Trophoblast cell (in vitro differentiated cells and primary cell): ENCODE data around the gene YWHAE.
A peak's percentile ranks its signal among the peaks of the same experiment; 100 is the strongest.

ENCODE experiments used
- DNase-seq, 2 donors: peaks; one replicate each; pipeline ENCODE4 v3.0.0-alpha.2; 2016
- H2AFZ ChIP-seq: 2 replicates; pipeline ENCODE4 v1.6.1; 2013; ENCODE audit warnings: low read length, moderate library complexity, mild to moderate bottlenecking; ENCODE audit not compliant: insufficient read depth, poor library complexity
- H2AK5ac ChIP-seq: 2 replicates; pipeline ENCODE4 v1.6.1; 2013; ENCODE audit warnings: mild to moderate bottlenecking, low read length
- H2BK120ac ChIP-seq: 2 replicates; pipeline ENCODE4 v1.6.1; 2013; ENCODE audit warnings: low read length, mild to moderate bottlenecking, moderate library complexity; ENCODE audit not compliant: insufficient read depth, poor library complexity
- H2BK12ac ChIP-seq: 2 replicates; pipeline ENCODE4 v1.6.1; 2013; ENCODE audit warnings: mild to moderate bottlenecking, low read length, moderate library complexity
- H2BK5ac ChIP-seq: 2 replicates; pipeline ENCODE4 v1.6.1; 2013; ENCODE audit warnings: low read length, low read depth, moderate library complexity, mild to moderate bottlenecking; ENCODE audit not compliant: poor library complexity
- H3K14ac ChIP-seq: 2 replicates; pipeline ENCODE4 v1.6.1; 2013; ENCODE audit warnings: mild to moderate bottlenecking, low read length
- H3K18ac ChIP-seq: 2 replicates; pipeline ENCODE4 v1.6.1; 2013; ENCODE audit warnings: mild to moderate bottlenecking, low read length
- H3K23ac ChIP-seq: 2 replicates; pipeline ENCODE4 v1.6.1; 2013; ENCODE audit warnings: low read length
- H3K27ac ChIP-seq: 2 replicates; pipeline ENCODE4 v1.5.1; 2013; ENCODE audit warnings: low read depth, mild to moderate bottlenecking, inconsistent platforms, low read length, moderate library complexity
- H3K27me3 ChIP-seq: 2 replicates; pipeline ENCODE4 v1.6.1; 2013; ENCODE audit warnings: inconsistent platforms, mild to moderate bottlenecking, low read length, moderate library complexity; ENCODE audit not compliant: insufficient read depth
- H3K36me3 ChIP-seq, 2 experiments: 1 replicate in 1 of 2; 2 replicates in 1 of 2; pipeline ENCODE4 v1.6.1; 2013; ENCODE audit warnings: low read length in 2 of 2, mild to moderate bottlenecking in 2 of 2, moderate library complexity in 1 of 2; ENCODE audit not compliant: insufficient read depth in 2 of 2, control insufficient read depth in 1 of 2
- H3K4ac ChIP-seq: 2 replicates; pipeline ENCODE4 v1.6.1; 2013; ENCODE audit warnings: low read depth, mild to moderate bottlenecking, low read length, moderate library complexity
- H3K4me1 ChIP-seq, 2 experiments: 1 replicate in 1 of 2; 2 replicates in 1 of 2; pipeline ENCODE4 v1.6.1; 2013; ENCODE audit warnings: low read length in 2 of 2, mild to moderate bottlenecking in 2 of 2, moderate library complexity in 1 of 2; ENCODE audit not compliant: insufficient read depth in 2 of 2, control insufficient read depth in 1 of 2
- H3K4me2 ChIP-seq: 2 replicates; pipeline ENCODE4 v1.6.1; 2013; ENCODE audit warnings: inconsistent platforms, mild to moderate bottlenecking, low read length, moderate library complexity
- H3K4me3 ChIP-seq: 2 replicates; pipeline ENCODE4 v1.5.1; 2013; ENCODE audit warnings: mild to moderate bottlenecking, low read depth, low read length, inconsistent platforms
- H3K79me1 ChIP-seq: one replicate; pipeline ENCODE4 v1.6.1; 2013; ENCODE audit warnings: low read length
- H3K79me2 ChIP-seq: 2 replicates; pipeline ENCODE4 v1.6.1; 2013; ENCODE audit warnings: low read length, mild to moderate bottlenecking; ENCODE audit not compliant: control insufficient read depth, insufficient read depth, poor library complexity
- H3K9ac ChIP-seq: 2 replicates; pipeline ENCODE4 v1.6.1; 2013; ENCODE audit warnings: mild to moderate bottlenecking, low read length
- H3K9me3 ChIP-seq: 2 replicates; pipeline ENCODE4 v1.6.1; 2013; ENCODE audit warnings: low read depth, mild to moderate bottlenecking, control low read depth, inconsistent platforms, low read length; ENCODE audit not compliant: insufficient read depth
- H4K12ac ChIP-seq: 2 replicates; pipeline ENCODE4 v1.6.1; 2013; ENCODE audit warnings: low read depth, mild to moderate bottlenecking, low read length, moderate library complexity
- H4K8ac ChIP-seq: 2 replicates; pipeline ENCODE4 v1.6.1; 2013; ENCODE audit warnings: low read depth, mild to moderate bottlenecking, low read length, moderate library complexity
- H4K91ac ChIP-seq: one replicate; pipeline ENCODE4 v1.6.1; 2013; ENCODE audit warnings: low read depth, mild to moderate bottlenecking, low read length, moderate library complexity
- WGBS: extraction: QIAGEN DNeasy Blood & Tissue Kit; methylation state at CpG from one replicate; pipeline ENCODE4 v1.1.7; 2013; ENCODE audit warnings: missing lambda C conversion rate; ENCODE audit not compliant: insufficient read length, insufficient coverage; ENCODE audit errors: extremely low coverage; 5-methylcytosine and 5-hydroxymethylcytosine counted together

Gene YWHAE

GRCh38 chr17:1368588-1368987, 31.4 kb downstream of the YWHAE start:
- Histone ChIP-seq H3K27me3 (no peaks in the 10 kb centered on the region), H4K91ac (no peak overlapping the region), H3K14ac (no peak overlapping the region), H3K9me3 (peaks cover 2% of the 10 kb centered on the region), H2AK5ac (no peak overlapping the region), H2BK12ac (no peak overlapping the region), H3K4ac (no peak overlapping the region), H3K4me3 (no peak overlapping the region), H3K27ac (no peak overlapping the region), H4K12ac (no peak overlapping the region), H3K79me1 (no peaks in the 10 kb centered on the region), H3K36me3 (peaks cover 5 to 21% of the 10 kb centered on the region in 2 experiments), H2BK120ac (no peak overlapping the region), H3K4me2 (no peak overlapping the region), H3K4me1 (peaks cover 0 to 3% of the 10 kb centered on the region in 2 experiments), H4K8ac (no peak overlapping the region), H2BK5ac (no peak overlapping the region), H2AFZ (no peak overlapping the region), H3K79me2 (peaks cover 25% of the 10 kb centered on the region), H3K18ac (no peak overlapping the region), H3K23ac (no peak overlapping the region), H3K9ac (no peak overlapping the region)
- no peak for DNase-seq
- WGBS = no CpG with 5 or more reads among the region's 4 CpGs

- Histone ChIP-seq H3K23ac (no peak overlapping the region), H3K4ac (peak overlapping the region; percentile 38), H2BK120ac (no peak overlapping the region), H3K9ac (no peak overlapping the region), H3K79me2 (peaks cover 22% of the 10 kb centered on the region), H3K18ac (no peak overlapping the region), H3K4me1 (peaks cover 0 to 3% of the 10 kb centered on the region in 2 experiments), H3K27me3 (no peaks in the 10 kb centered on the region), H3K4me2 (no peak overlapping the region), H2AK5ac (no peak overlapping the region), H2BK5ac (no peak overlapping the region), H2BK12ac (no peak overlapping the region), H3K9me3 (peaks cover 2% of the 10 kb centered on the region), H3K27ac (no peak overlapping the region), H3K14ac (no peak overlapping the region), H3K79me1 (no peaks in the 10 kb centered on the region), H3K4me3 (no peak overlapping the region), H3K36me3 (peaks cover 9 to 26% of the 10 kb centered on the region in 2 experiments), H4K91ac (no peak overlapping the region), H4K12ac (no peak overlapping the region), H2AFZ (no peak overlapping the region), H4K8ac (no peak overlapping the region)
- WGBS = no CpG with 5 or more reads among the region's 5 CpGs
- no peak for DNase-seq
Observed at GRCh38 chr17:1367351-1367745, 32.7 kb downstream of the YWHAE start.

DNA sequence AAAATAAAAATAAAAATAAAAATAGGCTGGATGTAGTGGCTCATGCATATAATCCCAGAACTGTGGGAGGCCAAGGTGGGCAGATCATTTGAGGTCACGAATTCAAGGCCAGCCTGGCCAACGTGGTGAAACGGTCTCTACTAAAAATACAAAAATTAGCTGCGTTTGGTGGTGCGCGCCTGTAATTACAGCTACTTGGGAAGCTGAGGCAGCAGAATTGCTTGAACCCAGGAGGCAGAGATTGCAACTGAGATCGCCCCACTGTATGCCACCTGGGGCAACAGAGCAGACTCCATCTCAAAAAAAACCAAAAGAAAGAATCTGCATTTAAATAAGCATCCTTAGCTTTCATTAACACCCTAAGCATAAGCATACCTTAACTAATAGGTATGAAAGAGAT, 33.8 kb downstream of the YWHAE start:
- no peak overlapping the region for H2AK5ac ChIP-seq
- peaks cover 9 to 26% of the 10 kb centered on the region in 2 experiments for H3K36me3 ChIP-seq
- no peak overlapping the region for H3K14ac ChIP-seq
- no peaks in the 10 kb centered on the region for H3K79me1 ChIP-seq
- H3K27ac ChIP-seq = no peak overlapping the region
- H3K27me3 ChIP-seq = no peaks in the 10 kb centered on the region
- WGBS = no CpG with 5 or more reads among the region's 7 CpGs
- no peak overlapping the region for H4K12ac ChIP-seq
- peaks cover 0 to 3% of the 10 kb centered on the region in 2 experiments for H3K4me1 ChIP-seq
- H3K4me3 ChIP-seq = no peak overlapping the region
- H3K9ac ChIP-seq = no peak overlapping the region
- H4K8ac ChIP-seq = no peak overlapping the region
- H3K23ac ChIP-seq = no peak overlapping the region
- no peak overlapping the region for H2BK12ac ChIP-seq
- DNase-seq = no peak
- no peak overlapping the region for H2BK120ac ChIP-seq
- H2BK5ac ChIP-seq = no peak overlapping the region
- H2AFZ ChIP-seq = no peak overlapping the region
- peak overlapping the region; percentile 47 for H3K4ac ChIP-seq
- peaks cover 2% of the 10 kb centered on the region for H3K9me3 ChIP-seq
- peaks cover 20% of the 10 kb centered on the region for H3K79me2 ChIP-seq
- H3K4me2 ChIP-seq = no peak overlapping the region
- no peak overlapping the region for H4K91ac ChIP-seq
- H3K18ac ChIP-seq = no peak overlapping the region

GRCh38 chr17:1365445-1366039, 34.5 kb downstream of the YWHAE start:
- Histone ChIP-seq H3K79me1 (no peaks in the 10 kb centered on the region), H3K36me3 (peaks cover 13 to 27% of the 10 kb centered on the region in 2 experiments), H3K27ac (no peak overlapping the region), H3K23ac (no peak overlapping the region), H3K9me3 (no peaks in the 10 kb centered on the region), H3K4me3 (no peak overlapping the region), H4K12ac (no peak overlapping the region), H3K4me1 (peaks cover 0 to 3% of the 10 kb centered on the region in 2 experiments), H3K27me3 (no peaks in the 10 kb centered on the region), H4K8ac (no peak overlapping the region), H2BK120ac (no peak overlapping the region), H2BK5ac (no peak overlapping the region), H3K14ac (no peak overlapping the region), H3K4me2 (no peak overlapping the region), H4K91ac (no peak overlapping the region), H3K9ac (no peak overlapping the region), H3K4ac (peak overlapping the region; percentile 56), H2AK5ac (no peak overlapping the region), H2AFZ (no peak overlapping the region), H2BK12ac (no peak overlapping the region), H3K18ac (no peak overlapping the region), H3K79me2 (peaks cover 14% of the 10 kb centered on the region)
- DNase-seq = peak; percentile 61 to 91
- no CpG with 5 or more reads among the region's 11 CpGs for WGBS
